HG03558 (cell line): ENCODE results near the gene GALNT15.

Experiments
- ATAC-seq: cut with Tn5 transposase; IDR thresholded peaks from one replicate; pipeline ENCODE4 v1.9.1; 2021; ENCODE audit warnings: moderate number of reproducible peaks; ENCODE audit not compliant: unreplicated experiment; ENCODE audit errors: extremely low read depth

Gene GALNT15

GRCh38 chr3:16183601-16184270 is 9.3 kb downstream of the GALNT15 start:
- ATAC-seq: no peak

GRCh38 chr3:16186086-16186485 is 11.6 kb downstream of the GALNT15 start:
- no peak for ATAC-seq

- no peak for ATAC-seq
These were observed 12.1 kb downstream of the GALNT15 start for GRCh38 chr3:16186565-16186964.

GRCh38 chr3:16187213-16187790 is 12.8 kb downstream of the GALNT15 start:
- no peak for ATAC-seq

GRCh38 chr3:16188071-16188470 is 13.6 kb downstream of the GALNT15 start:
- ATAC-seq: no peak

- no peak for ATAC-seq
These were observed 14.7 kb downstream of the GALNT15 start for GRCh38 chr3:16189201-16189600.

GRCh38 chr3:16190704-16191103 is 16.2 kb downstream of the GALNT15 start:
- no peak for ATAC-seq

GRCh38 chr3:16191591-16191990 is 17.1 kb downstream of the GALNT15 start:
- ATAC-seq: no peak

- no peak for ATAC-seq
These were observed 17.8 kb downstream of the GALNT15 start for GRCh38 chr3:16192176-16192811.

- ATAC-seq: no peak
These were observed 23.9 kb downstream of the GALNT15 start for GRCh38 chr3:16198427-16198826.

- ATAC-seq: no peak
These were observed 25.3 kb downstream of the GALNT15 start for GRCh38 chr3:16199769-16200168.

GRCh38 chr3:16200411-16200810 is 25.9 kb downstream of the GALNT15 start:
- ATAC-seq: no peak

GRCh38 chr3:16203031-16203430 is 28.6 kb downstream of the GALNT15 start:
- no peak for ATAC-seq

GRCh38 chr3:16203671-16204629 is 29.5 kb downstream of the GALNT15 start:
- ATAC-seq: no peak

GRCh38 chr3:16204751-16205150 is 30.3 kb downstream of the GALNT15 start:
- ATAC-seq: no peak

GRCh38 chr3:16205156-16205870 is 30.8 kb downstream of the GALNT15 start:
- no peak for ATAC-seq

- no peak for ATAC-seq
These were observed 32.6 kb downstream of the GALNT15 start for GRCh38 chr3:16207031-16207430.

GRCh38 chr3:16211176-16211904 is 36.9 kb downstream of the GALNT15 start:
- ATAC-seq: no peak

GRCh38 chr3:16214366-16214765 is 39.9 kb downstream of the GALNT15 start:
- no peak for ATAC-seq
